Fibroblast of lung (primary cell): ENCODE results near the gene TRUB2. TPM values are rescaled to one million over a fixed set of nuclear protein-coding genes. Genes with fewer than 3 reads are reported as not detected.

ENCODE experiments used
- DNase-seq, 2 donors: peaks; one replicate each; pipeline versions ENCODE4 v3.0.0 to v3.0.0-alpha.2; 2010; ENCODE audit warnings: low read depth in 2 of 2
- H2AFZ ChIP-seq: 2 replicates; pipeline ENCODE4 v1.5.1; 2012; ENCODE audit warnings: low read length, control low read depth, inconsistent platforms
- H3K27ac ChIP-seq: 2 replicates; pipeline ENCODE4 v1.5.1; 2011; ENCODE audit warnings: low read length, control low read depth; ENCODE audit not compliant: insufficient read depth
- H3K27me3 ChIP-seq: 2 replicates; pipeline ENCODE4 v1.5.1; 2011; ENCODE audit warnings: mild to moderate bottlenecking, low read length; ENCODE audit not compliant: control insufficient read depth, insufficient read depth
- H3K36me3 ChIP-seq: 2 replicates; pipeline ENCODE4 v1.5.1; 2011; ENCODE audit warnings: low read length; ENCODE audit not compliant: control insufficient read depth, insufficient read depth
- H3K4me1 ChIP-seq: 2 replicates; pipeline ENCODE4 v1.5.1; 2011; ENCODE audit warnings: low read length; ENCODE audit not compliant: control insufficient read depth, insufficient read depth; ENCODE audit errors: extremely low read depth
- H3K4me2 ChIP-seq: 2 replicates; pipeline ENCODE4 v1.5.1; 2011; ENCODE audit warnings: low read length, control low read depth; ENCODE audit not compliant: insufficient read depth; ENCODE audit errors: extremely low read depth
- H3K4me3 ChIP-seq, 4 experiments: fragments of 200-600 bp in 1 of 4; sonication (generic) in 1 of 4; replicated peaks in 1 of 4; 2 replicates each; pipeline ENCODE4 v1.5.1; 2011 to 2016; ENCODE audit warnings: low read length in 4 of 4, low read depth in 3 of 4, mild to moderate bottlenecking in 3 of 4, control low read depth in 2 of 4, inconsistent platforms in 1 of 4, mixed read lengths in 1 of 4; ENCODE audit not compliant: insufficient read depth in 1 of 4; ENCODE audit errors: control extremely low read depth in 1 of 4
- H3K79me2 ChIP-seq: 2 replicates; pipeline ENCODE4 v1.5.1; 2012; ENCODE audit warnings: mild to moderate bottlenecking, low read length, inconsistent platforms; ENCODE audit not compliant: control insufficient read depth, insufficient read depth
- H3K9ac ChIP-seq: 2 replicates; pipeline ENCODE4 v1.5.1; 2011; ENCODE audit warnings: mild to moderate bottlenecking, low read length, control low read depth; ENCODE audit not compliant: insufficient read depth
- H3K9me3 ChIP-seq: 2 replicates; pipeline ENCODE4 v1.5.1; 2012; ENCODE audit warnings: low read depth, low read length; ENCODE audit not compliant: control insufficient read depth, insufficient read depth
- H4K20me1 ChIP-seq: 2 replicates; pipeline ENCODE4 v1.5.1; 2011; ENCODE audit warnings: low read length; ENCODE audit not compliant: control insufficient read depth, insufficient read depth; ENCODE audit errors: extremely low read depth
- CTCF ChIP-seq, 2 donors: IDR thresholded peaks in 1 of 2; conservative IDR thresholded peaks in 1 of 2; 1 replicate in 1 of 2; 2 replicates in 1 of 2; pipeline ENCODE4 v1.5.1; 2011 to 2012; ENCODE audit warnings: low read length in 2 of 2, control low read depth in 1 of 2, inconsistent platforms in 1 of 2, low read depth in 1 of 2, mild to moderate bottlenecking in 1 of 2
- EZH2 ChIP-seq: IDR thresholded peaks from 2 replicates; pipeline ENCODE4 v1.5.1; 2012; ENCODE audit warnings: low read length, control low read depth, mild to moderate bottlenecking; ENCODE audit errors: missing control alignments
- polyA minus RNA-seq: library from RNA; depleted of rRNA, polyadenylated mRNA; stranded (reverse); fragments of >200 nt; gene quantifications from 2 replicates; pipeline ENCODE4 v1.2.3, GENCODE V29; 2011; ENCODE audit warnings: low replicate concordance
- polyA plus RNA-seq, 2 donors: library from polyadenylated mRNA; depleted of rRNA in 1 of 2; stranded (reverse) in 1 of 2; unstranded in 1 of 2; fragments of >200 nt; gene quantifications; 2 replicates each; pipeline ENCODE4 v1.2.1, GENCODE V29; 2011 to 2012; ENCODE audit warnings: missing spikeins in 1 of 2
- total RNA-seq: library from RNA; depleted of rRNA; stranded (reverse); fragments of >200 nt; gene quantifications from 2 replicates; pipeline ENCODE4 v1.2.1, GENCODE V29; 2014

The TRUB2 gene
- 18.7 and 22.6 TPM in 2 replicates for total RNA-seq
- 10.4 and 13.7 TPM in 2 replicates for polyA plus RNA-seq
- 26.4 and 31.2 TPM in 2 replicates for polyA plus RNA-seq (2012)
- polyA minus RNA-seq = 24.7 and 36.3 TPM in 2 replicates

GRCh38 chr9:128322404-128323211 lies at the start of gene TRUB2, which contains the start of gene COQ4:
TRUB2 (minus strand) TSS chr9:128322447; CDS start chr9:128322408, 39 bp downstream.
COQ4 (plus strand) TSS chr9:128322839; CDS start chr9:128322859, 20 bp downstream.
- Histone ChIP-seq H3K79me2 (peaks cover 29% of the 10 kb centered on the region), H3K4me3 (peak within 1 kb of the TSS; percentile 82 to 89 (median 88)), H3K27ac (peak within 1 kb of the TSS; percentile 81), H3K36me3 (peaks cover 8% of the 10 kb centered on the region), H4K20me1 (no peaks in the 10 kb centered on the region), H2AFZ (peak within 1 kb of the TSS; percentile 94), H3K4me1 (peaks cover 9% of the 10 kb centered on the region), H3K9ac (peak within 1 kb of the TSS; percentile 63), H3K4me2 (peak within 1 kb of the TSS; percentile 73), H3K9me3 (no peaks in the 10 kb centered on the region), H3K27me3 (no peaks in the 10 kb centered on the region)
- DNase-seq = peak; percentile 94 to 96
- TF ChIP-seq CTCF (conservative IDR thresholded peaks at IDR 0.05 in 1 of 2, IDR thresholded peaks at IDR 0.05 in 1 of 2; ENCODE audit: low read depth in 1 of 2, low read length in 2 of 2) = no peak
- TF ChIP-seq EZH2 = no peak

GRCh38 chr9:128371630-128372117 lies 49.4 kb upstream of the TRUB2 start:
- peaks cover 7% of the 10 kb centered on the region for H3K4me1 ChIP-seq
- no peaks in the 10 kb centered on the region for H3K27me3 ChIP-seq
- TF ChIP-seq EZH2 = no peak
- TF ChIP-seq CTCF (conservative IDR thresholded peaks at IDR 0.05 in 1 of 2, IDR thresholded peaks at IDR 0.05 in 1 of 2; ENCODE audit: low read depth in 1 of 2, low read length in 2 of 2) = no peak
- H3K4me2 ChIP-seq = peak overlapping the region; percentile 96
- DNase-seq = no peak
- no peaks in the 10 kb centered on the region for H4K20me1 ChIP-seq
- peak overlapping the region; percentile 71 to 99 (median 87) for H3K4me3 ChIP-seq
- peak overlapping the region; percentile 91 for H3K27ac ChIP-seq
- peaks cover 31% of the 10 kb centered on the region for H3K79me2 ChIP-seq
- H3K9me3 ChIP-seq = no peaks in the 10 kb centered on the region
- H2AFZ ChIP-seq = peak overlapping the region; percentile 64
- peaks cover 1% of the 10 kb centered on the region for H3K36me3 ChIP-seq
- H3K9ac ChIP-seq = peak overlapping the region; percentile 83
